HT1080 (cell line): ENCODE data around the gene GPATCH1. TPM values are rescaled to one million over a fixed set of nuclear protein-coding genes. Genes with fewer than 3 reads are reported as not detected.

Experiments
- small RNA-seq: library from RNA; depleted of rRNA; stranded (forward); fragments of <200 nt; gene quantifications from one replicate; pipeline ENCODE3, GENCODE V24; 2014
- total RNA-seq: library from RNA; depleted of rRNA; stranded (reverse); fragments of >200 nt; shearing (Covaris generic); gene quantifications from 2 replicates; pipeline ENCODE4 v1.2.3, GENCODE V29; 2014; rRNA removed

Gene GPATCH1
- total RNA-seq, 1 experiment from 2014 or later = 5.2 TPM

Small RNAs within 50 kb of the gene (small RNA-seq; reads per million reads assigned to genes)
- not detected for gene AC008521.1
- gene AC008521.2 = not detected

Other genes starting within 250 kb of the GPATCH1 start
- not detected in 2 replicates for gene SLC7A9, start 211.4 kb upstream of the GPATCH1 start, total RNA-seq
- 10.2 and 11.3 TPM in 2 replicates for gene CEP89, start 109.2 kb upstream of the GPATCH1 start, total RNA-seq
- 3.2 and 4.1 TPM in 2 replicates for gene FAAP24, start 108.9 kb upstream of the GPATCH1 start, total RNA-seq
- 13.0 and 17.0 TPM in 2 replicates for gene RHPN2, start 16.3 kb upstream of the GPATCH1 start, total RNA-seq
- not detected in 2 replicates for gene WDR88, start 50.9 kb downstream of the GPATCH1 start, total RNA-seq
- gene LRP3, start 113.1 kb downstream of the GPATCH1 start, total RNA-seq = 20.1 and 25.4 TPM in 2 replicates
- gene SLC7A10, start 144.7 kb downstream of the GPATCH1 start, total RNA-seq = not detected in 2 replicates
- gene CEBPA, start 221.4 kb downstream of the GPATCH1 start, total RNA-seq = 1.7 and 1.9 TPM in 2 replicates